PC-9 (cell line): ENCODE measurements around the gene CDH10.

Experiments
- CTCF ChIP-seq: fragments of 200-600 bp; sonication (generic); conservative IDR thresholded peaks from 2 replicates; pipeline ENCODE4 v1.6.1; 2017; ENCODE audit warnings: mixed run types, antibody characterized with exemption, mild to moderate bottlenecking, moderate library complexity
- EZH2 ChIP-seq: fragments of 200-600 bp; sonication (generic); IDR thresholded peaks from 2 replicates; pipeline ENCODE4 v1.8.0; 2017; ENCODE audit warnings: antibody characterized with exemption, low read depth

- TF ChIP-seq CTCF, result no peak
- no peak for TF ChIP-seq EZH2
Measured at GRCh38 chr5:24505258-24505657, 139.5 kb downstream of the CDH10 start.
